ENCODE measurements around the gene HDAC9.

DNA sequence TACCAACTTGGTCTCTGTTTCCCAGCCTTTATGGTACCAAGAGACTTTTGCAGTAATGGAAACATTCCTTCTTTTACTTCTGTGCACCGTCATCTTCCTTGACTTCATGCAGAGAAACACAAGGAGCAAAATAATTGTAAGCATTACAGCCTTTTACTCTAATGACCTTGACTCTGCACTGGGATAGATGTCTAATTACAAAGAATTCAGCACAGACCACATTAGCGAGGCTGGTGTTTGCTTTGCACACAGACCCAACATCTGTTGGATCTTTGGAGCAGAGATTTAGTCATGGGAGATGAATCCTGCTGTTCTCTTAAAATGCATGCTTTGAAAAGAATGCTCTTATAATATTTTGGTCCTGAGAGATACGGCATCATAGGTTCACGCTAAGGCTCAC lies 360.2 kb downstream of the HDAC9 start:
- TF ChIP-seq POLR2A (IDR thresholded peaks at IDR 0.05) (no peak), CTCF (IDR thresholded peaks at IDR 0.05) (no peak)

Measured in gastroesophageal sphincter (tissue), 3 donors.